SK-N-MC (cell line): ENCODE results near the gene TRIM2.

ENCODE experiments used
- EZH2 ChIP-seq: fragments of 200-600 bp; sonication (generic); IDR thresholded peaks from one replicate; pipeline ENCODE4 v1.6.1; 2017; ENCODE audit warnings: antibody characterized with exemption
- POLR2AphosphoS5 ChIP-seq: IDR thresholded peaks from 2 replicates; pipeline ENCODE4 v1.6.1; 2012; ENCODE audit warnings: mild to moderate bottlenecking, low read depth, low read length, borderline replicate concordance

DNA sequence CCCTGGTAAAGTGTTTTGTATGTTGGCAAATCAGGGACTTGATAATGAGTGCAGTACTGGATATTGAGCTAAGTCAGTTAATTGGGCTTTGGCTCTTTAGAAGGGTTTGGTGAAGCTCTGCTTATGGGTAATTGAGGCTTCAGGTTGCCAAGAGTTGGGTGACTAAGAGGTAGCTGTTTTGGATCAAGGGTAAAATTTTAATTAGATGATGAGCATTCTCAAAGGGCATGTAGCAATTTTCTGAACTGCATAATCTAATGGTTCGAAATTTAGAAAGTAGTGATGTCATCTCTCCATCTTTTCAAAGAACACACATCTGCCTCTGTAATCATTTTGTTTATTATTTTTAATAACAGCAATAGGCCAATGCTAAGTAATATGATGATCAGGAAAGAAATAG, 5.5 kb upstream of the TRIM2 start:
- no peak for TF ChIP-seq EZH2
- no peak for TF ChIP-seq POLR2AphosphoS5
